DOHH2 (cell line): Measurements from ENCODE around the gene ZNF532.

ENCODE experiments used
- EZH2phosphoT487 ChIP-seq: fragments of 200-600 bp; sonication (generic); IDR thresholded peaks from 2 replicates; pipeline ENCODE4 v1.6.1; 2017; ENCODE audit warnings: borderline replicate concordance, mild to moderate bottlenecking, antibody characterized with exemption, low read length, moderate library complexity, mixed read lengths
- TF ChIP-seq, protein P1 (sequence below): fragments of 200-600 bp; sonication (generic); IDR thresholded peaks from one replicate; pipeline ENCODE4 v1.5.1; 2014; ENCODE audit warnings: antibody characterized with exemption, mild to moderate bottlenecking, low read depth, low read length; ENCODE audit not compliant: poor library complexity, severe bottlenecking

DNA sequence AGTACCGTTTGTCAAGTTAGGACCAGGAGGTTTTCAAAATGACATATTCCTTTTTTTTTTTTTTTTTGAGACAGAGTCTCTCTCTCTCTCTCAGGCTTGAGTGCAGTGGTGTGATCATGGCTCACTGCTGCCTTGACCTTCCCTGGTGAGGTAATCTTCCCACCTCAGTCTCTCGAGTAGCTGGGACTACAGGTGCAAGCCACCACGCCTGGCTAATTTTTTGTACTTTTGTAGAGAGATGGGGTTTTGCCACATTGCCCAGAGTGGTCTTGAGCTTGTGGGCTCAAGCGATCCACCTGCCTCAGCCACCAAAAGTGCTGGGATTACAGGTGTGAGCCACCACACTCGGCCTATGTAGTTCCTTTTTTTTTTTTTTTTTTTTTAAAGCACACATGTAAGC lies 147.1 kb downstream of the ZNF532 start:
- TF ChIP-seq, protein P1, sequence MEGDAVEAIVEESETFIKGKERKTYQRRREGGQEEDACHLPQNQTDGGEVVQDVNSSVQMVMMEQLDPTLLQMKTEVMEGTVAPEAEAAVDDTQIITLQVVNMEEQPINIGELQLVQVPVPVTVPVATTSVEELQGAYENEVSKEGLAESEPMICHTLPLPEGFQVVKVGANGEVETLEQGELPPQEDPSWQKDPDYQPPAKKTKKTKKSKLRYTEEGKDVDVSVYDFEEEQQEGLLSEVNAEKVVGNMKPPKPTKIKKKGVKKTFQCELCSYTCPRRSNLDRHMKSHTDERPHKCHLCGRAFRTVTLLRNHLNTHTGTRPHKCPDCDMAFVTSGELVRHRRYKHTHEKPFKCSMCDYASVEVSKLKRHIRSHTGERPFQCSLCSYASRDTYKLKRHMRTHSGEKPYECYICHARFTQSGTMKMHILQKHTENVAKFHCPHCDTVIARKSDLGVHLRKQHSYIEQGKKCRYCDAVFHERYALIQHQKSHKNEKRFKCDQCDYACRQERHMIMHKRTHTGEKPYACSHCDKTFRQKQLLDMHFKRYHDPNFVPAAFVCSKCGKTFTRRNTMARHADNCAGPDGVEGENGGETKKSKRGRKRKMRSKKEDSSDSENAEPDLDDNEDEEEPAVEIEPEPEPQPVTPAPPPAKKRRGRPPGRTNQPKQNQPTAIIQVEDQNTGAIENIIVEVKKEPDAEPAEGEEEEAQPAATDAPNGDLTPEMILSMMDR: no peak
- no peak for TF ChIP-seq EZH2phosphoT487
